GM23338 (cell line): Measurements from ENCODE around the gene CDCA7. TPM values are rescaled to one million over a fixed set of nuclear protein-coding genes. Genes with fewer than 3 reads are reported as not detected.

ENCODE experiments used
- ATAC-seq: fragments of 200-7000 bp; cut with Tn5 transposase; 3 replicates; pipeline ENCODE4 v1.9.1; 2020
- DNase-seq: peaks from one replicate; pipeline ENCODE4 v3.0.0-alpha.2; 2015; ENCODE audit warnings: low spot score
- H2AFZ ChIP-seq: fragments of 200-600 bp; sonication (generic); 2 replicates; pipeline ENCODE4 v1.8.0; 2016; ENCODE audit warnings: antibody characterized with exemption, mild to moderate bottlenecking, moderate library complexity
- H3F3A ChIP-seq: fragments of 200-600 bp; sonication (generic); replicated peaks from 2 replicates; pipeline ENCODE4 v1.8.0; 2017; ENCODE audit warnings: antibody characterized with exemption, mixed run types, low read depth
- H3K27ac ChIP-seq: fragments of 200-600 bp; sonication (generic); 2 replicates; pipeline ENCODE4 v1.6.1; 2016; ENCODE audit warnings: low read depth
- H3K27me3 ChIP-seq: fragments of 200-600 bp; sonication (generic); 2 replicates; pipeline ENCODE4 v1.8.0; 2016; ENCODE audit warnings: mild to moderate bottlenecking, mixed run types, moderate library complexity; ENCODE audit not compliant: insufficient read depth
- H3K36me3 ChIP-seq: fragments of 200-600 bp; sonication (generic); 2 replicates; pipeline ENCODE4 v1.8.0; 2016; ENCODE audit warnings: mild to moderate bottlenecking; ENCODE audit not compliant: insufficient read depth
- H3K4me1 ChIP-seq: fragments of 200-600 bp; sonication (generic); 2 replicates; pipeline ENCODE4 v1.8.0; 2016; ENCODE audit warnings: mild to moderate bottlenecking, moderate library complexity; ENCODE audit not compliant: insufficient read depth
- H3K4me2 ChIP-seq: fragments of 200-600 bp; sonication (generic); 2 replicates; pipeline ENCODE4 v1.7.1; 2017; ENCODE audit warnings: mixed run types
- H3K4me3 ChIP-seq: fragments of 200-600 bp; sonication (generic); 2 replicates; pipeline ENCODE4 v1.6.1; 2016; ENCODE audit warnings: mixed run types
- H3K79me2 ChIP-seq: fragments of 200-600 bp; sonication (generic); replicated peaks from 2 replicates; pipeline ENCODE4 v1.8.0; 2017; ENCODE audit warnings: mild to moderate bottlenecking; ENCODE audit not compliant: insufficient read depth
- H3K9me2 ChIP-seq: fragments of 200-600 bp; sonication (generic); 2 replicates; pipeline ENCODE4 v1.8.0; 2017; ENCODE audit not compliant: insufficient read depth
- H4K20me1 ChIP-seq: fragments of 200-600 bp; sonication (generic); replicated peaks from 2 replicates; pipeline ENCODE4 v1.8.0; 2017; ENCODE audit warnings: mild to moderate bottlenecking; ENCODE audit not compliant: insufficient read depth
- H3K27ac Mint-ChIP-seq: 2 replicates; pipeline ENCODE4 v1.8.0; 2020; ENCODE audit warnings: inconsistent platforms, mild to moderate bottlenecking, moderate library complexity, mixed read lengths
- H3K27me3 Mint-ChIP-seq: 3 replicates; pipeline ENCODE4 v1.8.0; 2022; ENCODE audit warnings: low read depth, mild to moderate bottlenecking, moderate library complexity, mixed read lengths, inconsistent platforms; ENCODE audit not compliant: insufficient read depth, poor library complexity
- H3K36me3 Mint-ChIP-seq: 3 replicates; pipeline ENCODE4 v1.8.0; 2021; ENCODE audit warnings: low read depth, mild to moderate bottlenecking, inconsistent platforms, moderate library complexity, mixed read lengths
- H3K4me1 Mint-ChIP-seq: 3 replicates; pipeline ENCODE4 v1.8.0; 2020; ENCODE audit warnings: mild to moderate bottlenecking, inconsistent platforms, mixed read lengths
- H3K4me3 Mint-ChIP-seq: 3 replicates; pipeline ENCODE4 v1.8.0; 2021; ENCODE audit warnings: moderate library complexity, mild to moderate bottlenecking, inconsistent platforms, mixed read lengths
- H3K9me3 Mint-ChIP-seq: 3 replicates; pipeline ENCODE4 v1.8.0; 2020; ENCODE audit warnings: moderate library complexity, mild to moderate bottlenecking, inconsistent platforms, mixed read lengths
- CREB1 ChIP-seq: fragments of 250-450 bp; sonication (Bioruptor Pico); IDR thresholded peaks from 2 replicates; pipeline ENCODE4 v1.5.0; 2020; ENCODE audit warnings: low read depth, mild to moderate bottlenecking, moderate library complexity
- CTCF ChIP-seq, 2 experiments: fragments of 200-600 bp in 1 of 2; sonication (generic) in 1 of 2; conservative IDR thresholded peaks; 2 replicates each; pipeline versions ENCODE4 v1.5.1 to v1.6.1; 2016 to 2017; ENCODE audit warnings: antibody characterized with exemption in 2 of 2, low read depth in 2 of 2, mild to moderate bottlenecking in 2 of 2, moderate library complexity in 1 of 2
- EZH2 ChIP-seq: fragments of 200-600 bp; sonication (generic); IDR thresholded peaks from one replicate; pipeline ENCODE4 v1.8.0; 2017; ENCODE audit warnings: antibody characterized with exemption, mild to moderate bottlenecking, low read depth; ENCODE audit not compliant: unreplicated experiment
- JUNB ChIP-seq: IDR thresholded peaks from one replicate; pipeline ENCODE4 v1.6.1; 2016; ENCODE audit warnings: antibody characterized with exemption; ENCODE audit not compliant: unreplicated experiment
- REST ChIP-seq: IDR thresholded peaks from one replicate; pipeline ENCODE4 v1.6.1; 2018; ENCODE audit warnings: antibody characterized with exemption; ENCODE audit not compliant: unreplicated experiment
- STAT1 ChIP-seq: IDR thresholded peaks from one replicate; pipeline ENCODE4 v1.6.1; 2016; ENCODE audit warnings: antibody characterized with exemption; ENCODE audit not compliant: unreplicated experiment
- ZNF331 ChIP-seq: fragments of 250-450 bp; sonication (Bioruptor Pico); IDR thresholded peaks from 2 replicates; pipeline ENCODE4 v1.5.0; 2020; ENCODE audit warnings: low read depth, mild to moderate bottlenecking, moderate library complexity
- polyA plus RNA-seq: library from polyadenylated mRNA; unstranded; fragments of >200 nt; fragmentation: Nextera tagmentation; extraction: Ambion mirVana; gene quantifications from 2 replicates; pipeline ENCODE4 v1.2.1, GENCODE V29; 2016
- total RNA-seq: library from RNA; depleted of rRNA; stranded (reverse); fragments of >200 nt; shearing (Covaris generic); gene quantifications from 2 replicates; pipeline ENCODE4 v1.2.3, GENCODE V29; 2014
- TF ChIP-seq, protein P1 (sequence below): IDR thresholded peaks from 2 replicates; pipeline ENCODE4 v1.6.1; 2016; ENCODE audit warnings: antibody characterized with exemption

Gene CDCA7
- total and polyA plus RNA-seq, 2 experiments from 2014 or later = 63.7 to 95.5 TPM

GRCh38 chr2:173346035-173346434, 8.6 kb upstream of the CDCA7 start (continued):
- no peak for TF ChIP-seq REST
- no peak for TF ChIP-seq CTCF (conservative IDR thresholded peaks at IDR 0.05; ENCODE audit: low read depth in 2 of 2)

DNA sequence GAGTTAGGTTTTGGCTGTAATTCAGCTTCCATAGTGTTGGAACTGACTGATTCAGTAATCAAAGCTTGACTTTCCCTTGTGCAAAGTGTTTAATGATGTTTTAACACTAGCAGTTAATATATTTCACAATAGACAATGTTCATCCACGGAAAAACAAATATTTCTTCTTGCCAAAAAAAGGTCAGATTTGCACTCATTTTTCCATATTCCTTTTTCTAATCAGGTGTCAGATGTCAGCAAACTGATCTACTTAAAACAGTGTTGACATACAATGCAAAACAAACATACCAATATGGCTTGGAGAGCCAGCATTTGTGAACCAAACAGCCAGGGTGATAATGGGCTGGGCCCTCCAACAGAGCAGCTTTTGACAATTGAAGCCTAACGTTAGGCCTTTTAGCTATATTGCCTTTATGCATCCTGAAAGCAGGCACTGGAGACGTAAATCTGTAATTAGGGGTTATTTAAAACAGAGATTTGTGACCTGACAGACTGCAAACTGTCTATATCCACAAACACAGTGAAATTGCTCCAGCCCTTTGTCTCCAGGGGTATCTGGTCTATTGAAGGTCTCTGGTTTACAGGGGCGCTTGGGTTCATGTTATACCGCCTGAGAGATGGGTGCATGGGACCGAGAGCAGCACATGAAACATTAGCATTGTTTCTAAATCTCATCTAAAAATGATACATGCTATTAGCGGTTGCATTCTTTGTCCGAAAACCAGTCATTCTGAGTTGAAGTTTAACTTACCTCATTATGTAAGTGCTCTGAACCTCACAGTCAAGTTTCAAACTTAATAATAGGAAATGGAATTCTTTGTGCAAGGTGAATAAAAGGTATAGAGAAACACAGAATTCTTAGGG, 7.1 kb upstream of the CDCA7 start:
- peaks cover 55% of the 10 kb centered on the region for H3K9me3 Mint-ChIP-seq
- ATAC-seq (no peak), DNase-seq (no peak)
- H3K27me3 ChIP-seq = no peaks in the 10 kb centered on the region
- H3K79me2 ChIP-seq = no peaks in the 10 kb centered on the region
- H2AFZ ChIP-seq = no peak overlapping the region
- no peak overlapping the region for H3K4me3 ChIP-seq
- H3K36me3 ChIP-seq = no peaks in the 10 kb centered on the region; the same call in 1 of the 2 replicates
- no peak overlapping the region for H3K27ac ChIP-seq
- no peaks in the 10 kb centered on the region; the same call in 1 of the 2 replicates for H3K4me1 ChIP-seq
- H3K27ac Mint-ChIP-seq = no peak overlapping the region
- no peak for TF ChIP-seq REST
- no peak for TF ChIP-seq CTCF (conservative IDR thresholded peaks at IDR 0.05; ENCODE audit: low read depth in 2 of 2)
- TF ChIP-seq, protein P1, sequence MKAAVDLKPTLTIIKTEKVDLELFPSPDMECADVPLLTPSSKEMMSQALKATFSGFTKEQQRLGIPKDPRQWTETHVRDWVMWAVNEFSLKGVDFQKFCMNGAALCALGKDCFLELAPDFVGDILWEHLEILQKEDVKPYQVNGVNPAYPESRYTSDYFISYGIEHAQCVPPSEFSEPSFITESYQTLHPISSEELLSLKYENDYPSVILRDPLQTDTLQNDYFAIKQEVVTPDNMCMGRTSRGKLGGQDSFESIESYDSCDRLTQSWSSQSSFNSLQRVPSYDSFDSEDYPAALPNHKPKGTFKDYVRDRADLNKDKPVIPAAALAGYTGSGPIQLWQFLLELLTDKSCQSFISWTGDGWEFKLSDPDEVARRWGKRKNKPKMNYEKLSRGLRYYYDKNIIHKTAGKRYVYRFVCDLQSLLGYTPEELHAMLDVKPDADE = no peak
- TF ChIP-seq EZH2 = no peak
- no peak for TF ChIP-seq JUNB
- TF ChIP-seq ZNF331 = no peak
- no peak for TF ChIP-seq CREB1
- no peak for TF ChIP-seq STAT1
- H4K20me1 ChIP-seq = no peaks in the 10 kb centered on the region
- H3F3A ChIP-seq = no peaks in the 10 kb centered on the region
- no peak overlapping the region for H3K4me3 Mint-ChIP-seq
- no peaks in the 10 kb centered on the region for H3K4me1 Mint-ChIP-seq
- H3K9me2 ChIP-seq = peaks cover 12% of the 10 kb centered on the region
- H3K36me3 Mint-ChIP-seq = peaks cover 28% of the 10 kb centered on the region
- no peak overlapping the region for H3K4me2 ChIP-seq
- peaks cover 4% of the 10 kb centered on the region for H3K27me3 Mint-ChIP-seq
